Measurements from ENCODE around the gene GPC6. TPM values are rescaled to one million over a fixed set of nuclear protein-coding genes. Genes with fewer than 3 reads are reported as not detected.

GPC6 gene
- total RNA-seq, 4 donors from 2014 or later = 2.7 to 5.7 (median 4.4) TPM

DNA sequence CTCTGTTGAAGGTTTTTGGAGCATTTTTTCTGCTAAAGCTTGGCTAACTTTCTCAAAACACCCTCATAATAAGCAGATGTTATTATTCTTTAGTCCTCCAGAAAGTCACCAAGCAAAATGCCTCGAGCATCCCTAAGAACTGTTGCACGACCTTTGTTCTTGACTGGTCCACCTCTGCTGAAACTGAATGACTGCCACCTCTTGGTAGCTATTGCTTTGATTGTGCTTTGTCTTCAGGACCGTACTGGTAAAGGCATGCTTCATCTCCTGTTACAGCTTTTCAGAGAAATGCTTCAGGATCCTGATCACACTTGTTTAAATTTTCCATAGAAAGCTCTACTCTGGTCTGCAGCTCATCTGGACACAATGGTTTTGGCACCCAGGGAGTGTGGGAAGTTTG, 998.1 kb downstream of the GPC6 start:
- no peaks in the 10 kb centered on the region for H3K27me3 ChIP-seq
- H3K9me3 ChIP-seq = no peaks in the 10 kb centered on the region
- H3K27ac ChIP-seq = no peak overlapping the region
- H3K4me3 ChIP-seq = no peak overlapping the region
- 76% methylated on average over 3 of the region's 3 CpGs for WGBS
- no peak for DNase-seq (ENCODE audit: low spot score in 2 of 2)
- H3K4me1 ChIP-seq = no peaks in the 10 kb centered on the region
- TF ChIP-seq POLR2AphosphoS5 (IDR thresholded peaks at IDR 0.05) = no peak
- TF ChIP-seq POLR2A (IDR thresholded peaks at IDR 0.05) = no peak
- TF ChIP-seq EP300 (IDR thresholded peaks at IDR 0.05) = no peak
- TF ChIP-seq, protein P1, sequence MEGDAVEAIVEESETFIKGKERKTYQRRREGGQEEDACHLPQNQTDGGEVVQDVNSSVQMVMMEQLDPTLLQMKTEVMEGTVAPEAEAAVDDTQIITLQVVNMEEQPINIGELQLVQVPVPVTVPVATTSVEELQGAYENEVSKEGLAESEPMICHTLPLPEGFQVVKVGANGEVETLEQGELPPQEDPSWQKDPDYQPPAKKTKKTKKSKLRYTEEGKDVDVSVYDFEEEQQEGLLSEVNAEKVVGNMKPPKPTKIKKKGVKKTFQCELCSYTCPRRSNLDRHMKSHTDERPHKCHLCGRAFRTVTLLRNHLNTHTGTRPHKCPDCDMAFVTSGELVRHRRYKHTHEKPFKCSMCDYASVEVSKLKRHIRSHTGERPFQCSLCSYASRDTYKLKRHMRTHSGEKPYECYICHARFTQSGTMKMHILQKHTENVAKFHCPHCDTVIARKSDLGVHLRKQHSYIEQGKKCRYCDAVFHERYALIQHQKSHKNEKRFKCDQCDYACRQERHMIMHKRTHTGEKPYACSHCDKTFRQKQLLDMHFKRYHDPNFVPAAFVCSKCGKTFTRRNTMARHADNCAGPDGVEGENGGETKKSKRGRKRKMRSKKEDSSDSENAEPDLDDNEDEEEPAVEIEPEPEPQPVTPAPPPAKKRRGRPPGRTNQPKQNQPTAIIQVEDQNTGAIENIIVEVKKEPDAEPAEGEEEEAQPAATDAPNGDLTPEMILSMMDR (IDR thresholded peaks at IDR 0.05) = no peak
- H3K36me3 ChIP-seq = no peaks in the 10 kb centered on the region

DNA sequence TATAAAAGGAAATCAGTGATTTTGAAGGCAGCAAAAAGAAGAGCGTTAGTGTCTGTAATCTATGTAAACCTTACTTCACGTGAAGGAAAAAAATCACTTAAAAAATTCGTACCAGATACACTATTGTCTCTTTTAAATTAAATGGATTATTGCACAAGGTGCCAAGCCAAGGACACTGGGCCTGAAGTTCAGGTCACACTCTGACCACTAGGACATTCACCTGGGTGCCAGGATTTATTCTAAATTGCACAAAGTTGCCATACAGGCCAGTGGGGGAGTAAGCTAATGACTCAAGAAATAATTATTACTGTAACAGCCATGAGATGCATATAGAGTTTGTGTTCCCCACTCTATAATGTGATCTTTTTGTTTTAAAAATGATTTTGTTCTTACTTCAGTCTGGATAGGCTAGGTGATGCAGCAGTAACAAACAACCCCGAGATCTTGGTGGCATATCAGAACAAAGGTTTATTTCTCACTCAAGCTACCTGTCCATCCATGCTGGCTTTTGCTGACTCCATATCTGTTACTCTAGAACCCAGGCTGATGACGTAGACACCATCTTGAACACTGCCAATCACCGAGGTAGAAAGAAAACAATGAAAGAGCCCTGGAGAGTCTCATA, 1000.8 kb downstream of the GPC6 start:
- H3K4me1 ChIP-seq = no peaks in the 10 kb centered on the region

DNA sequence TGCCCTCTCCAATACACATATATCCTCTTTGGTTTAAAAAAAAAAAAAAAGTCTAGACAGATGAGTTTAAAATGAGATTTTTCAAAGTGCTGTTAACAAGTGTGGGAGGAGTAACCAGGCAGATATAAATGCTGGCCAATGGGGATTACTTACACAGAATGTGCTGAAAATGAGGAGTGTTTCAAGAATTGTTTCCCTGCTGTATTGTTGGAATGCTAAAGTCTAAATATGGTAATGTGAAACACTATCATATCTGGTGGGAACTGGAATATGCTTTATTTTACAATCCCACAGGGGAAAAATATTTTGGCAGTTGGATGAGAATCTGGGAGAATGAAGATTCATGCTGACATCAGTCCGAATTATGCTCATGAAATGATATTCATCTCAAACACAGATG, 1002.2 kb downstream of the GPC6 start:
- Histone ChIP-seq H3K4me1 (no peaks in the 10 kb centered on the region), H3K27ac (no peak overlapping the region), H3K36me3 (no peaks in the 10 kb centered on the region), H3K9me3 (no peaks in the 10 kb centered on the region), H3K4me3 (no peak overlapping the region), H3K27me3 (no peaks in the 10 kb centered on the region)
- 82% methylated on average over 1 of the region's 1 CpG for WGBS
- TF ChIP-seq, protein P1 (IDR thresholded peaks at IDR 0.05) = no peak
- TF ChIP-seq POLR2AphosphoS5 (IDR thresholded peaks at IDR 0.05) = no peak
- TF ChIP-seq POLR2A (IDR thresholded peaks at IDR 0.05) = no peak
- TF ChIP-seq EP300 (IDR thresholded peaks at IDR 0.05) = no peak
- DNase-seq (ENCODE audit: low spot score in 2 of 2) = no peak

More for the DNA sequence above, 1000.8 kb downstream of the GPC6 start:
- Histone ChIP-seq H3K4me3 (no peak overlapping the region), H3K27ac (no peak overlapping the region), H3K9me3 (no peaks in the 10 kb centered on the region), H3K27me3 (no peaks in the 10 kb centered on the region), H3K36me3 (no peaks in the 10 kb centered on the region)
- TF ChIP-seq EP300 (IDR thresholded peaks at IDR 0.05) (no peak), POLR2A (IDR thresholded peaks at IDR 0.05) (no peak), POLR2AphosphoS5 (IDR thresholded peaks at IDR 0.05) (no peak)
- TF ChIP-seq, protein P1 (IDR thresholded peaks at IDR 0.05) = no peak
- 92% methylated on average over 6 of the region's 6 CpGs for WGBS
- no peak for DNase-seq (ENCODE audit: low spot score in 2 of 2)

DNA sequence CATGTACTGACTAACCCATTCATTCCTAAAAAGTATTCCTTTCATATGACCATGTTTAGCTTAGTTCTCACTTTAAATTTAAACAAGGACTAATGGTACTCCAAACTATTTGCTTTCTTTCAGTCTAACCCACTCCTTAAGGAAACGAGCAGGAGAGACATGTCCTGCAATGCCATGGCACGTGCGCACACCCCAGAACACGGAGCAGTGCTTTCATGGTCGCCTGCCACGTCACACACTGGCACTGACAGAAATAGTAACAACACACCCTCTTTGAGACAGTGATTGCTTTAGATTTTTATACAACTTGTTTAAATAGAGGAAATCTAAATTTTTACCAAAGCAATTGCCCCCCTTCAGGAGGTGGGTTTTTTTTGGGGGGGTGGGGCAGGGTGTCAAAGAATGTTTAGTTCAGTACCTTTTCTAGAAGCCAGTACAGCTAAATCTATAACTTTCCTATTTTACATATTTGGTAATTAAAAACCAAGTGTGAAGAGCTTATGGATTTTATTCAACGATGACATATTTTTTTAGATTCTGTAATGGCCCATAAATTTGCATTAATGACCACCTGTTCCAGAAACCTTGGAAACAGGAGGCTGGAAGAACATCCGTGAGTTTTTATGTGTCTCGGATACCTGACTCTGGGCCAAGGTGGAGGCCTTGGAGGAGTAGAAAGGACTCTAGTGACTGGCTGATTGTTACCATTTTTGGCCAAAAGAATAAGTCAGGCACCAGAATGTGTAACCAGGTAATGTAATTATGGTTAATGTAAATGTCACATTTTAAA, 1005.7 kb downstream of the GPC6 start:
- H3K4me3 ChIP-seq = no peak overlapping the region
- H3K4me1 ChIP-seq = no peaks in the 10 kb centered on the region
- H3K9me3 ChIP-seq = no peaks in the 10 kb centered on the region
- H3K27me3 ChIP-seq = no peaks in the 10 kb centered on the region
- H3K36me3 ChIP-seq = no peaks in the 10 kb centered on the region
- TF ChIP-seq POLR2A (IDR thresholded peaks at IDR 0.05) (no peak), EP300 (IDR thresholded peaks at IDR 0.05) (no peak), POLR2AphosphoS5 (IDR thresholded peaks at IDR 0.05) (no peak)
- TF ChIP-seq, protein P1 (IDR thresholded peaks at IDR 0.05) = no peak
- WGBS = 78% methylated on average over 9 of the region's 9 CpGs
- no peak overlapping the region for H3K27ac ChIP-seq
- DNase-seq (ENCODE audit: low spot score in 2 of 2) = no peak

DNA sequence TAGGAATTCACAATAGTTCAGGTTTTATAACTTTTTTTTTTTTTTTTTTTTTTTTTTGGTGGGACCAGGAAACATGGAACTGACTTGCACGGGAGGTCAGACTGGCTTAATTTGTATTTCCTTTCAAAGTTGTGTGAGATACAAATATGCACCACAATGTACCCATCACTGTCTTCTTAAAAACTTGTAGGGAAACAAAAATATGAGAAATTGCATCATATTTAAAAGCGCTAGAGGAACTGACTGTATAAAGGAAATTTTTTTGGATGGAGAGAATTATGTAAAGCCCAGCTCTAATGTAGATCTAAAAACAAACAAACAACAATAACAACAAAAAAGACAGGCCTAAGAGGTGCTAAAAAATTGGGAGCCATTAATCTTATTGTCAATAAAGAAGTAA, 1006.3 kb downstream of the GPC6 start:
- no peak for TF ChIP-seq POLR2A (IDR thresholded peaks at IDR 0.05)
- no peak for TF ChIP-seq EP300 (IDR thresholded peaks at IDR 0.05)
- no peak for TF ChIP-seq POLR2AphosphoS5 (IDR thresholded peaks at IDR 0.05)
- TF ChIP-seq, protein P1 (IDR thresholded peaks at IDR 0.05) = no peak
- WGBS = 78% methylated on average over 2 of the region's 2 CpGs
- Histone ChIP-seq H3K36me3 (no peaks in the 10 kb centered on the region), H3K4me1 (no peaks in the 10 kb centered on the region), H3K27ac (no peak overlapping the region), H3K9me3 (no peaks in the 10 kb centered on the region), H3K27me3 (no peaks in the 10 kb centered on the region), H3K4me3 (no peak overlapping the region)
- DNase-seq (ENCODE audit: low spot score in 2 of 2) = no peak

Measured in suprapubic skin (tissue), 4 donors.